ENCODE results near the gene CAMK2G.

Gene CAMK2G

GRCh38 chr10:73814276-73814895 lies 60.0 kb downstream of the CAMK2G start:
- DNase-seq (ENCODE audit: low read depth, low spot score) = no peak

GRCh38 chr10:73813333-73813732 lies 61.0 kb downstream of the CAMK2G start:
- no peak for DNase-seq (ENCODE audit: low read depth, low spot score)

DNA sequence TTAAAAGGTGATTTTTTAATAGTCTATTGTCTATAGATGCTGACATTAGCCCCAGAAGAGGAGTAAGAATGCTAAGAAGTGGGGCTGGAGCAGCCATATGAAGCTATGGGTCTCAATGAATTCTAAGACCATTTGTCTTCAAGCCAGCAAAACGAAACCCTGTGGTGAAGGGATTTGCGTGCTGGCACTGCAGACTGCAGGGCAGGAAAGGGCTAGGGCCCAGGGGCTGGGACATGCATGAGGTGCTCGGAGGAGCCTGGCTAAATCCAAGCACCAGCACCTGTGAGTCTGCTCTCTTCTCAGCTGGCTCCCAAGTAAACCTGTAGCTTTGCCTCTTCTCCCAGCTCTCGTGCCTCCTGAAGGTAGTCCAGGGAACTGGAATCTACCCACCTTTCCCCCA lies 61.7 kb downstream of the CAMK2G start:
- no peak for DNase-seq (ENCODE audit: low read depth, low spot score)

DNA sequence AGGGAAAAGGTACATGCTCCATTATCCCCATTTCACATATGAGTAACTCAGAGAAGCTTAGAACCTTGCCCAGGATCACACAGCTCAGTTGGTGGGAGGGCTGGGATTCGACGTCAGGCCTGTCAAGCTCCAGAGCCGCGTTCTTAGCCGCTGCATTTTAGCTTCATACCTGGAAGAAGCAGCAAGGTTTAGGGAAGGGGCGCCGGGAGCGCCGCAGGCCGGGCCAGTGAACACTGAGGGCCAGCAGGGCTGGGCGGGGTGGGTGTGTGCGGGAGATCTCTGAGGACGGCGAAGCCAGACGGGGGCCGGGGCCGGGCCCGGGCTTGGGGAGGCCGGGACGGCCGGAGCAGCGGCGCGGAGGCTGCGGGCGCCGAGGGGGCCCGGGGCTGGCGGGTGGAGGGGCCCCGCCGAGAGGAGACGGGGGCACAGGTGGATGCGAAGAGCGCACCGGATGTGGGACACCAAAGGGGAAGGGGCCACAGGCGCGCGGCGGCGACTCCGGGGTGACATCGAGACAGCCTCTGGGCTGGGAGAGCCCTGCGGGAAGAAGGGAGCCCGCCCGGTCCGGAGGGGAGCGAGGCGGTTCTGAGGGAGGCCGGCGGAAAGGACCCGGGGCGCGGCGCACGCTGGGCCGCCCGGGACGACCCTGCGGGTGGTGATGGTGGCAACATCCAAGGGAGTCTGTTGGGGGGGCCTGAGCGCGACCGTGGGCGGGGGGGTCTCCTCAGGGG lies 63.5 kb downstream of the CAMK2G start:
- DNase-seq (ENCODE audit: low read depth, low spot score) = peak; percentile 15

GRCh38 chr10:73810358-73810734 lies 64.0 kb downstream of the CAMK2G start:
- no peak for DNase-seq (ENCODE audit: low read depth, low spot score)

GRCh38 chr10:73809061-73809818 lies 65.1 kb downstream of the CAMK2G start:
- DNase-seq (ENCODE audit: low read depth, low spot score) = no peak

- no peak for DNase-seq (ENCODE audit: low read depth, low spot score)
Measured at GRCh38 chr10:73808021-73808815, 66.1 kb downstream of the CAMK2G start.

DNA sequence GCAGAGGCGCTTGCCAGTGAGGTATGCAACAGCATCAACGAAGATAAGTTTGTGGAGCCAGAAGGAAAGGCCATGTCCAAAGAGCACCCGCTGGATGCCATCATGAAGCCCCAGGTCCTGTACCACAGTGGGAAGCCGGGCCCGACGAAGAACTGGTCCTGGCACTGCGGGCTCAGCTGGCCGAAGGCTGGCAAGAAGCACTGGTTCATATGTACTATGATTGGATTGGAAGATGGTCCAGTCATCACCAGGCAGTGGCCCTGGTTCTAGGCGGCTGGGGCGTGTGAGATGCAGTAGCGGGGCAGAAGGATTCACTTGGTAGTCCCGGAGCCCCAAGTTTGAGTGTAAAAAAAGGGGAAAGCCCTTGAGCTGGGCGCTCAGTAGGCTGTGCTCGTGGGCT lies 66.9 kb downstream of the CAMK2G start:
- DNase-seq (ENCODE audit: low read depth, low spot score) = no peak

DNA sequence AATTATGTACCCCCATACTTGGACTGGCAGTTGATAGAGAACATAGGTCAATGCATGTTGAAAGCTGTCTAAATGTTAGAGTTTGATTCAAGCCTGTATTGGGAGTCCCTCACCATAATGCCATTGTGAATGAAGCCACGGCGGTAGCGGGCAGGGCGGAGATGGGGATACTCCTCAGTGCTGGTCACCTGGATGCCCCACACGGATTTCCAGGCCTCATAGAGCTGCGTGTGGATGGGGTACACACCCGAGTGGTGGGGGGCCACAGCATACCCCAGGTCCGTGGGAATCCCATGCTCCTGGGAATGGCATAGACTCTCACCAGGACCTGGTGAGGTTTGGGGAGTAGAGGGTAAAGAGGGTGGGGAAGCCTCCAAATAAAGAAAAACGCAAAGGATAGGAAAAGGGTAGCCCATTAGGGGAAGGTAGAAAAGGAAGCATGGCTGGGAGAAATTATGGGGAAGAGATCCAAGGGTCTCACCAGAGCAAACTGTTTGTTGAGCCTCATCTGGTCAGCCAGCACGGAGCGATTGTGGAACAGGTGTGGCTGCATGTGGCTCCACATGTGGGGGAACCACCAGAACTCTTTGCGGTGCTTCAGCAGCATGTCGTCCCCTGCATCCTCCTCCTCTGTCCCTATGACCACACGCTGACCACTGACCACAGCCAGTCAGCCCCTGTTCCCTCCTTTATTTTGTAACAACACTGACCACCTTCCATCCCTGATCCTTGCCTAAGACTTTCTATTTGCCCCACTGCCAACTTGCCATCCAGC lies 68.0 kb downstream of the CAMK2G start:
- no peak for DNase-seq (ENCODE audit: low read depth, low spot score)

GRCh38 chr10:73803680-73804286 lies 70.6 kb downstream of the CAMK2G start:
- no peak for DNase-seq (ENCODE audit: low read depth, low spot score)

- no peak for DNase-seq (ENCODE audit: low read depth, low spot score)
Measured at GRCh38 chr10:73802276-73802991, 71.9 kb downstream of the CAMK2G start.

DNA sequence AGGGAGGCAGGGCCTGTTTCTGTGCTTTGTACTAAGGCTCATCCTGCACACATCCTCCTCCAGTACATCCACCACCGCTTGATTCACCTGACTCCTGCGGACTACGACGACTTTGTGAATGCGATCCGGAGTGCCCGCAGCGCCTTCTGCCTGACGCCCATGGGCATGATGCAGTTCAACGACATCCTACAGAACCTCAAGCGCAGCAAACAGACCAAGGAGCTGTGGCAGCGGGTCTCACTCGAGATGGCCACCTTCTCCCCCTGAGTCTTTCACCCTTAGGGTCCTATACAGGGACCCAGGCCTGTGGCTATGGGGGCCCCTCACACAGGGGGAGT lies 73.1 kb downstream of the CAMK2G start:
- DNase-seq (ENCODE audit: low read depth, low spot score) = no peak

DNA sequence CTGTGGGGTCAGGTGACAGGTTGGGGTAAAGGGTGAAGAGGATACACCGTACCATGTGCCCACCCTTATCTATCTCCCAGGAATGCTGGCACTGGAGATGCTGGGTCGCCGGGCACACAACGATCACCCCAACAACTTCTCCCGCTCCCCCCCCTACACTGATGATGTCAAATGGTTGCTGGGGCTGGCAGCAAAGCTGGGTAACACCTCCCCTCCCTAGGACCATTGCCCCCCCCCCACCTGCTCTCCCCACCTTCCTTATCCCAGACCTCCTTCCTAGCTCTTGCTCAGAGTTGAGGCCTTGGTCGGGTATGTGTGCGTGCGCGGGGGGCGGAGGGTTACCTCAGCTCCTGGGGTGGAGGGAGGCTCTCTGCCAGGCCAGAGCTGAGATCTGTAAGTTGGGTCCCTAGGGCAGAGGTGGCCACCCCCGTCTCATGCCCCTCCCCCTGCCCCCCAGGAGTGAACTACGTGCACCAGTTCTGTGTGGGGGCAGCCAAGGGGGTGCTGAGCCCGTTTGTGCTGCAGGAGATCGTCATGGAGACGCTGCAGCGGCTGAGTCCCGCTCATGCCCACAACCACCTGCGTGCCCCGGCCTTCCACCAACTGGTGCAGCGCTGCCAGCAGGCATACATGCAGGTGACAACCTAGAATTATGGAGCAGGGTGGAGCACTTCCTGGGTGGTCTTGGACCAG lies 73.6 kb downstream of the CAMK2G start:
- DNase-seq (ENCODE audit: low read depth, low spot score) = no peak

GRCh38 chr10:73799899-73800559 lies 74.3 kb downstream of the CAMK2G start:
- DNase-seq (ENCODE audit: low read depth, low spot score) = no peak

- DNase-seq (ENCODE audit: low read depth, low spot score) = no peak
Measured at GRCh38 chr10:73798927-73799560, 75.3 kb downstream of the CAMK2G start.

- DNase-seq (ENCODE audit: low read depth, low spot score) = no peak
Measured at GRCh38 chr10:73798087-73798486, 76.3 kb downstream of the CAMK2G start.

DNA sequence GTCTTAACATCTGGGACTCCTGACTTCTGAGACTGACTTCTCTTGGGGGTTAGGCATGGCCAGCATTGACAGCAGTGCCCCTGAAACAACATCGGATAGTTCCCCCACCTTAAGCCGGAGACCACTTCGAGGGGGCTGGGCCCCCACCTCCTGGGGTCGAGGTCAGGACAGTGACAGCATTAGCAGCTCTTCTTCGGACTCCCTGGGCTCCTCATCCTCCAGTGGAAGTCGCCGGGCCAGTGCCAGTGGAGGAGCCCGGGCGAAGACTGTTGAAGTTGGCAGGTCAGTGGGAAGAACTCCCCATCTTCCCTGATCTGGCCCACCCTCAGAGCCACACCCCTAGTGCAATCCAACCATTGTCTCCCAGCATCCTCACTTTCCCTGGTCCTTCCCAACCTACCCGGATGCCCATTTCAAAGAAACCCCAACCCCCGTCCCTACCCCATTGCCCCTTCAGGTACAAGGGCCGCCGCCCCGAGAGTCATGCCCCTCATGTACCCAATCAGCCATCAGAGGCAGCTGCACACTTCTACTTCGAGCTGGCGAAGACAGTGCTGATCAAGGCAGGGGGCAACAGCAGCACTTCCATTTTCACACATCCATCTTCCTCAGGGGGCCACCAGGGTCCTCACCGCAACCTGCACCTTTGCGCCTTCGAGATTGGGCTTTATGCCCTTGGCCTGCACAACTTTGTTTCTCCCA lies 76.9 kb downstream of the CAMK2G start:
- no peak for DNase-seq (ENCODE audit: low read depth, low spot score)

GRCh38 chr10:73796766-73797165 lies 77.6 kb downstream of the CAMK2G start:
- no peak for DNase-seq (ENCODE audit: low read depth, low spot score)
